ENCODE data around the gene DNAH10.

The DNAH10 gene

GRCh38 chr12:123958876-123959275 is 196.8 kb downstream of the DNAH10 start:
- Histone ChIP-seq H3K27ac (ENCODE audit: low read length) (peak overlapping the region; percentile 82), H3K36me3 (ENCODE audit: control insufficient read depth in 2 of 2, insufficient read depth in 2 of 2, low read length in 2 of 2) (no peaks in the 10 kb centered on the region), H3K4me1 (ENCODE audit: control insufficient read depth, insufficient read depth, low read length) (peaks cover 4% of the 10 kb centered on the region)

GRCh38 chr12:123960029-123960735 is 198.1 kb downstream of the DNAH10 start:
- no peak overlapping the region for H3K9ac ChIP-seq (ENCODE audit: low read length in 2 of 2)

More at GRCh38 chr12:123958876-123959275, 196.8 kb downstream of the DNAH10 start:
- no peak overlapping the region for H3K9ac ChIP-seq (ENCODE audit: low read length in 2 of 2)
- no peaks in the 10 kb centered on the region for H3K9me3 ChIP-seq (ENCODE audit: control insufficient read depth in 2 of 2, low read length in 2 of 2)
- H3K27me3 ChIP-seq (ENCODE audit: control insufficient read depth in 1 of 2, insufficient read depth in 2 of 2, low read length in 2 of 2): no peaks in the 10 kb centered on the region
- H3K4me3 ChIP-seq (ENCODE audit: low read length in 2 of 2): no peak overlapping the region

GRCh38 chr12:123960856-123961255 is 198.8 kb downstream of the DNAH10 start:
- Histone ChIP-seq H3K36me3 (ENCODE audit: control insufficient read depth in 2 of 2, insufficient read depth in 2 of 2, low read length in 2 of 2) (peaks cover 0 to 2% of the 10 kb centered on the region in 2 donors), H3K27me3 (ENCODE audit: control insufficient read depth in 1 of 2, insufficient read depth in 2 of 2, low read length in 2 of 2) (no peaks in the 10 kb centered on the region), H3K27ac (ENCODE audit: low read length) (no peak overlapping the region), H3K9ac (ENCODE audit: low read length in 2 of 2) (no peak overlapping the region), H3K9me3 (ENCODE audit: control insufficient read depth in 2 of 2, low read length in 2 of 2) (no peaks in the 10 kb centered on the region), H3K4me3 (ENCODE audit: low read length in 2 of 2) (no peak overlapping the region), H3K4me1 (ENCODE audit: control insufficient read depth, insufficient read depth, low read length) (peaks cover 4% of the 10 kb centered on the region)

More at GRCh38 chr12:123960029-123960735, 198.1 kb downstream of the DNAH10 start:
- peak overlapping the region; percentile 82 for H3K27ac ChIP-seq (ENCODE audit: low read length)
- H3K9me3 ChIP-seq (ENCODE audit: control insufficient read depth in 2 of 2, low read length in 2 of 2): no peaks in the 10 kb centered on the region
- no peak overlapping the region for H3K4me3 ChIP-seq (ENCODE audit: low read length in 2 of 2)
- H3K36me3 ChIP-seq (ENCODE audit: control insufficient read depth in 2 of 2, insufficient read depth in 2 of 2, low read length in 2 of 2): no peaks in the 10 kb centered on the region
- H3K4me1 ChIP-seq (ENCODE audit: control insufficient read depth, insufficient read depth, low read length): peaks cover 4% of the 10 kb centered on the region
- no peaks in the 10 kb centered on the region for H3K27me3 ChIP-seq (ENCODE audit: control insufficient read depth in 1 of 2, insufficient read depth in 2 of 2, low read length in 2 of 2)

- Histone ChIP-seq H3K4me1 (ENCODE audit: control insufficient read depth, insufficient read depth, low read length) (peaks cover 4% of the 10 kb centered on the region), H3K4me3 (ENCODE audit: low read length in 2 of 2) (no peak overlapping the region), H3K36me3 (ENCODE audit: control insufficient read depth in 2 of 2, insufficient read depth in 2 of 2, low read length in 2 of 2) (peaks cover 0 to 2% of the 10 kb centered on the region in 2 donors), H3K9ac (ENCODE audit: low read length in 2 of 2) (no peak overlapping the region), H3K9me3 (ENCODE audit: control insufficient read depth in 2 of 2, low read length in 2 of 2) (no peaks in the 10 kb centered on the region), H3K27ac (ENCODE audit: low read length) (no peak overlapping the region), H3K27me3 (ENCODE audit: control insufficient read depth in 1 of 2, insufficient read depth in 2 of 2, low read length in 2 of 2) (no peaks in the 10 kb centered on the region)
Observed at GRCh38 chr12:123961585-123962345, 199.7 kb downstream of the DNAH10 start.

GRCh38 chr12:123962513-123962912 is 200.4 kb downstream of the DNAH10 start:
- peaks cover 4% of the 10 kb centered on the region for H3K4me1 ChIP-seq (ENCODE audit: control insufficient read depth, insufficient read depth, low read length)
- no peak overlapping the region for H3K4me3 ChIP-seq (ENCODE audit: low read length in 2 of 2)
- no peaks in the 10 kb centered on the region for H3K27me3 ChIP-seq (ENCODE audit: control insufficient read depth in 1 of 2, insufficient read depth in 2 of 2, low read length in 2 of 2)
- no peak overlapping the region for H3K9ac ChIP-seq (ENCODE audit: low read length in 2 of 2)
- H3K27ac ChIP-seq (ENCODE audit: low read length): no peak overlapping the region
- H3K9me3 ChIP-seq (ENCODE audit: control insufficient read depth in 2 of 2, low read length in 2 of 2): no peaks in the 10 kb centered on the region
- H3K36me3 ChIP-seq (ENCODE audit: control insufficient read depth in 2 of 2, insufficient read depth in 2 of 2, low read length in 2 of 2): peaks cover 0 to 2% of the 10 kb centered on the region in 2 donors

GRCh38 chr12:123963821-123964220 is 201.7 kb downstream of the DNAH10 start:
- H3K36me3 ChIP-seq (ENCODE audit: control insufficient read depth in 2 of 2, insufficient read depth in 2 of 2, low read length in 2 of 2): peaks cover 0 to 2% of the 10 kb centered on the region in 2 donors
- H3K9ac ChIP-seq (ENCODE audit: low read length in 2 of 2): no peak overlapping the region
- no peaks in the 10 kb centered on the region for H3K9me3 ChIP-seq (ENCODE audit: control insufficient read depth in 2 of 2, low read length in 2 of 2)
- no peak overlapping the region for H3K4me3 ChIP-seq (ENCODE audit: low read length in 2 of 2)
- H3K27ac ChIP-seq (ENCODE audit: low read length): no peak overlapping the region
- no peaks in the 10 kb centered on the region for H3K27me3 ChIP-seq (ENCODE audit: control insufficient read depth in 1 of 2, insufficient read depth in 2 of 2, low read length in 2 of 2)
- H3K4me1 ChIP-seq (ENCODE audit: control insufficient read depth, insufficient read depth, low read length): peaks cover 1% of the 10 kb centered on the region

- no peak overlapping the region for H3K27ac ChIP-seq (ENCODE audit: low read length)
- no peaks in the 10 kb centered on the region for H3K9me3 ChIP-seq (ENCODE audit: control insufficient read depth in 2 of 2, low read length in 2 of 2)
- no peak overlapping the region for H3K4me3 ChIP-seq (ENCODE audit: low read length in 2 of 2)
- H3K4me1 ChIP-seq (ENCODE audit: control insufficient read depth, insufficient read depth, low read length): no peaks in the 10 kb centered on the region
- peaks cover 0 to 2% of the 10 kb centered on the region in 2 donors for H3K36me3 ChIP-seq (ENCODE audit: control insufficient read depth in 2 of 2, insufficient read depth in 2 of 2, low read length in 2 of 2)
- H3K27me3 ChIP-seq (ENCODE audit: control insufficient read depth in 1 of 2, insufficient read depth in 2 of 2, low read length in 2 of 2): no peaks in the 10 kb centered on the region
- H3K9ac ChIP-seq (ENCODE audit: low read length in 2 of 2): no peak overlapping the region
Observed at GRCh38 chr12:123965382-123965781, 203.3 kb downstream of the DNAH10 start.

GRCh38 chr12:123966596-123966995 is 204.5 kb downstream of the DNAH10 start:
- Histone ChIP-seq H3K4me1 (ENCODE audit: control insufficient read depth, insufficient read depth, low read length) (peaks cover 2% of the 10 kb centered on the region), H3K9ac (ENCODE audit: low read length in 2 of 2) (no peak overlapping the region), H3K36me3 (ENCODE audit: control insufficient read depth in 2 of 2, insufficient read depth in 2 of 2, low read length in 2 of 2) (peaks cover 0 to 2% of the 10 kb centered on the region in 2 donors), H3K27ac (ENCODE audit: low read length) (no peak overlapping the region), H3K9me3 (ENCODE audit: control insufficient read depth in 2 of 2, low read length in 2 of 2) (no peaks in the 10 kb centered on the region), H3K27me3 (ENCODE audit: control insufficient read depth in 1 of 2, insufficient read depth in 2 of 2, low read length in 2 of 2) (no peaks in the 10 kb centered on the region), H3K4me3 (ENCODE audit: low read length in 2 of 2) (no peak overlapping the region)

- no peak overlapping the region for H3K9ac ChIP-seq (ENCODE audit: low read length in 2 of 2)
- no peak overlapping the region for H3K4me3 ChIP-seq (ENCODE audit: low read length in 2 of 2)
- H3K9me3 ChIP-seq (ENCODE audit: control insufficient read depth in 2 of 2, low read length in 2 of 2): no peaks in the 10 kb centered on the region
- H3K4me1 ChIP-seq (ENCODE audit: control insufficient read depth, insufficient read depth, low read length): peaks cover 5% of the 10 kb centered on the region
- no peaks in the 10 kb centered on the region for H3K27me3 ChIP-seq (ENCODE audit: control insufficient read depth in 1 of 2, insufficient read depth in 2 of 2, low read length in 2 of 2)
- no peak overlapping the region for H3K27ac ChIP-seq (ENCODE audit: low read length)
- H3K36me3 ChIP-seq (ENCODE audit: control insufficient read depth in 2 of 2, insufficient read depth in 2 of 2, low read length in 2 of 2): peaks cover 0 to 2% of the 10 kb centered on the region in 2 donors
Observed at GRCh38 chr12:123967121-123967586, 205.1 kb downstream of the DNAH10 start.

- Histone ChIP-seq H3K9me3 (ENCODE audit: control insufficient read depth in 2 of 2, low read length in 2 of 2) (no peaks in the 10 kb centered on the region), H3K9ac (ENCODE audit: low read length in 2 of 2) (peak overlapping the region; percentile 76 to 86)
Observed at GRCh38 chr12:123971449-123971769, 209.3 kb downstream of the DNAH10 start.

More at GRCh38 chr12:123971449-123971769, 209.3 kb downstream of the DNAH10 start:
- Histone ChIP-seq H3K4me1 (ENCODE audit: control insufficient read depth, insufficient read depth, low read length) (peaks cover 13% of the 10 kb centered on the region), H3K27ac (ENCODE audit: low read length) (peak overlapping the region; percentile 88), H3K36me3 (ENCODE audit: control insufficient read depth in 2 of 2, insufficient read depth in 2 of 2, low read length in 2 of 2) (peaks cover 0 to 3% of the 10 kb centered on the region in 2 donors), H3K27me3 (ENCODE audit: control insufficient read depth in 1 of 2, insufficient read depth in 2 of 2, low read length in 2 of 2) (no peaks in the 10 kb centered on the region), H3K4me3 (ENCODE audit: low read length in 2 of 2) (peak overlapping the region; percentile 68 to 83)
